ENCODE measurements around the gene F11. TPM values are rescaled to one million over a fixed set of nuclear protein-coding genes. Genes with fewer than 3 reads are reported as not detected.

F11 gene
- total and polyA plus RNA-seq, 2 of the 13 experiments (the other 11 are each of a cell fraction or from before 2014, with no cell fraction given), result 35.1 to 58.0 TPM

GRCh38 chr4:186260504-186261448 lies 5.2 kb upstream of the F11 start (continued):
- TF ChIP-seq USF2 (IDR thresholded peaks at IDR 0.05; ENCODE audit: low read depth, low read length) (no peak), USF2 (CRISPR knock-in tag; IDR thresholded peaks at IDR 0.05; ENCODE audit: borderline replicate concordance) (no peak; the same call in 1 of the 2 replicates), ZNF501 (CRISPR knock-in tag; IDR thresholded peaks at IDR 0.05) (peak; percentile 24), AGO1 (IDR thresholded peaks at IDR 0.05; ENCODE audit: low read depth, low read length, poor library complexity, severe bottlenecking) (no peak), ZNF446 (CRISPR knock-in tag; IDR thresholded peaks at IDR 0.05) (peak; percentile 52; the same call in 1 of the 2 replicates), ZNF329 (CRISPR knock-in tag; IDR thresholded peaks at IDR 0.05; ENCODE audit: low read depth) (0 out of 2 replicates have a peak, but pooled peaks have one; percentile 61), HMG20B (CRISPR knock-in tag; conservative IDR thresholded peaks at IDR 0.05) (no peak), ZNF143 (CRISPR knock-in tag; IDR thresholded peaks at IDR 0.05) (no peak; the same call in 1 of the 2 replicates), KDM1A (CRISPR knock-in tag; IDR thresholded peaks at IDR 0.05) (no peak; the same call in 1 of the 2 replicates), ZNF781 (CRISPR knock-in tag; IDR thresholded peaks at IDR 0.05; ENCODE audit: borderline replicate concordance, not compliant biosample characterization) (peak; percentile 80), U2AF2 (IDR thresholded peaks at IDR 0.05; ENCODE audit: low read depth, low read length) (no peak), ZNF713 (CRISPR knock-in tag; IDR thresholded peaks at IDR 0.05) (no peak), MED13 (CRISPR knock-in tag; IDR thresholded peaks at IDR 0.05) (0 out of 2 replicates have a peak, but pooled peaks have one; percentile 16), JARID2 (CRISPR knock-in tag; IDR thresholded peaks at IDR 0.05; ENCODE audit: insufficient replicate concordance) (no peak), ISL2 (CRISPR knock-in tag; IDR thresholded peaks at IDR 0.05) (0 out of 2 replicates have a peak, but pooled peaks have one; percentile 30), ZBTB37 (CRISPR knock-in tag; IDR thresholded peaks at IDR 0.05) (peak; percentile 63), TRAFD1 (CRISPR knock-in tag; IDR thresholded peaks at IDR 0.05; ENCODE audit: borderline replicate concordance) (no peak), ZNF543 (CRISPR knock-in tag; IDR thresholded peaks at IDR 0.05) (no peak), AKAP8 (CRISPR knock-in tag; IDR thresholded peaks at IDR 0.05) (no peak)
- TF ChIP-seq, protein P1, sequence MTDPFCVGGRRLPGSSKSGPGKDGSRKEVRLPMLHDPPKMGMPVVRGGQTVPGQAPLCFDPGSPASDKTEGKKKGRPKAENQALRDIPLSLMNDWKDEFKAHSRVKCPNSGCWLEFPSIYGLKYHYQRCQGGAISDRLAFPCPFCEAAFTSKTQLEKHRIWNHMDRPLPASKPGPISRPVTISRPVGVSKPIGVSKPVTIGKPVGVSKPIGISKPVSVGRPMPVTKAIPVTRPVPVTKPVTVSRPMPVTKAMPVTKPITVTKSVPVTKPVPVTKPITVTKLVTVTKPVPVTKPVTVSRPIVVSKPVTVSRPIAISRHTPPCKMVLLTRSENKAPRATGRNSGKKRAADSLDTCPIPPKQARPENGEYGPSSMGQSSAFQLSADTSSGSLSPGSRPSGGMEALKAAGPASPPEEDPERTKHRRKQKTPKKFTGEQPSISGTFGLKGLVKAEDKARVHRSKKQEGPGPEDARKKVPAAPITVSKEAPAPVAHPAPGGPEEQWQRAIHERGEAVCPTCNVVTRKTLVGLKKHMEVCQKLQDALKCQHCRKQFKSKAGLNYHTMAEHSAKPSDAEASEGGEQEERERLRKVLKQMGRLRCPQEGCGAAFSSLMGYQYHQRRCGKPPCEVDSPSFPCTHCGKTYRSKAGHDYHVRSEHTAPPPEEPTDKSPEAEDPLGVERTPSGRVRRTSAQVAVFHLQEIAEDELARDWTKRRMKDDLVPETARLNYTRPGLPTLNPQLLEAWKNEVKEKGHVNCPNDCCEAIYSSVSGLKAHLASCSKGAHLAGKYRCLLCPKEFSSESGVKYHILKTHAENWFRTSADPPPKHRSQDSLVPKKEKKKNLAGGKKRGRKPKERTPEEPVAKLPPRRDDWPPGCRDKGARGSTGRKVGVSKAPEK (CRISPR knock-in tag; IDR thresholded peaks at IDR 0.05; ENCODE audit: borderline replicate concordance), result no peak

Data from HepG2 (cell line).